Adrenal gland (tissue), 12 donors: ENCODE data around the gene PITRM1. TPM values are rescaled to one million over a fixed set of nuclear protein-coding genes. Genes with fewer than 3 reads are reported as not detected.

ENCODE experiments used
- DNase-seq, 7 donors: peaks; one replicate each; pipeline ENCODE4 v3.0.0-alpha.2; 2019 to 2020
- H3K27ac ChIP-seq, 5 donors: fragments of 200-600 bp; sonication (generic) in 4 of 5; 1 replicate in 3 of 5; 2 replicates in 2 of 5; pipeline versions ENCODE4 v1.5.1 to v1.8.0; 2016 to 2020; ENCODE audit warnings: mild to moderate bottlenecking in 1 of 5
- H3K27me3 ChIP-seq: fragments of 200-600 bp; 2 replicates; pipeline ENCODE4 v1.8.0; 2021
- H3K36me3 ChIP-seq, 2 donors: fragments of 200-600 bp; replicated peaks in 1 of 2; 1 replicate in 1 of 2; 2 replicates in 1 of 2; pipeline versions ENCODE4 v1.5.1 to v1.8.0; 2018 to 2022
- H3K4me1 ChIP-seq, 2 donors: fragments of 200-600 bp; replicated peaks in 1 of 2; 1 replicate in 1 of 2; 2 replicates in 1 of 2; pipeline versions ENCODE4 v1.5.1 to v1.8.0; 2018 to 2021
- H3K4me3 ChIP-seq, 4 donors: fragments of 200-600 bp; sonication (generic) in 3 of 4; one replicate each; pipeline ENCODE4 v1.5.1; 2016 to 2018
- H3K9me3 ChIP-seq, 3 donors: fragments of 200-600 bp; sonication (generic) in 1 of 3; replicated peaks in 1 of 3; 1 replicate in 2 of 3; 2 replicates in 1 of 3; pipeline versions ENCODE4 v1.5.1 to v1.8.0; 2016 to 2021
- POLR2A ChIP-seq, 2 donors: fragments of 450-650 bp; IDR thresholded peaks; one replicate each; pipeline ENCODE4 v1.6.1; 2017; ENCODE audit warnings: antibody characterized with exemption in 2 of 2, mild to moderate bottlenecking in 2 of 2, moderate library complexity in 1 of 2
- WGBS, 4 donors: extraction: QIAGEN DNeasy Blood & Tissue Kit in 2 of 4; methylation state at CpG; one replicate each; pipeline versions ENCODE4 v1.1.5 to v1.1.7; 2013 to 2017; 5-methylcytosine and 5-hydroxymethylcytosine counted together
- intact Hi-C, 2 donors: fragments of 100-400 bp; cut with DNase I; formaldehyde crosslinking; loops; one replicate each; pipeline versions ENCODE4 v1.14.1 to v1.15.0; 2022 to 2023
- polyA plus RNA-seq, 3 donors: library from polyadenylated mRNA; stranded (reverse); fragments of 200-250 nt in 2 of 3; fragments of 350-450 nt in 1 of 3; fragmentation: Illumina TruSeq in 1 of 3; extraction: RNeasy Lipid Tissue Mini Kit (QIAGEN cat#74804) in 1 of 3; gene quantifications; one replicate each; pipeline ENCODE4 v1.2.3, GENCODE V29; 2013 to 2014
- total RNA-seq, 9 donors: library from RNA; depleted of rRNA in 4 of 9; stranded (reverse); fragments of >200 nt in 4 of 9; fragments of 120-200 nt in 1 of 9; fragmentation: NEBNext Ultra II Directional in 1 of 9; extraction: Animal tissue kit (Norgen Biotek cat#: 25700) in 1 of 9; gene quantifications; one replicate each; pipeline versions ENCODE4 v1.1.0 to v1.2.4, GENCODE V29; 2013 to 2023
- TF ChIP-seq, protein P1 (sequence below), 6 experiments: fragments of 450-650 bp in 4 of 6; fragments of 200-600 bp in 2 of 6; sonication (generic) in 1 of 6; IDR thresholded peaks; 1 replicate in 5 of 6; 2 replicates in 1 of 6; pipeline versions ENCODE4 v1.5.1 to v1.8.0; 2016 to 2021; ENCODE audit warnings: antibody characterized with exemption in 6 of 6, mild to moderate bottlenecking in 2 of 6, moderate library complexity in 1 of 6
- donor health status: healthy with polysubstance abuse.
- donor health status: Bipolar disorder and iron deficiency.
- donor health status: DM: yes; HTN: yes; CAD: no.
- donor health status: DM: no; HTN: no; CAD: no.
- donor health status: DM: no; HTN: no; CAD: no.
- donor health status: DM: yes; HTN: yes; CAD: no.

PITRM1 gene
- total and polyA plus RNA-seq, 12 donors, result 83.0 to 204 (median 102) TPM

DNA sequence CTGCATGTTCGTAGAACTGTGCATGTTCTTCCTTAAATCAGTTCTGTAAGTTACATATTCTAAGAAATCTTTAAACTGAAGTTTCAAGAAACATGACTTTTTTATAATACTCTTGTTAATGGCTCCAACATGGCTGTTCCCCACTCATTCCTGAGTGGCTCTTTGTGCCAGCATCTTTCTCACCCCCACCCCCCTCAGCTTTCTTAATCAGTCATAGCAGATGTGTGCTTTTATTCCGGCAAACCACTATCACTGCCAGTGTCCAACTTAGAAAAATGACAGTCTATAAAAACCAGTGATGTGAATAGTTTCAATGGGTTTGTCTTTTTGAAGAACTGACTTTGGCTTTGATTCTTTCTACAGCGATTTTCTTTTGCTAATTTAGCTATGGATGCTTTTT is 37.6 kb downstream of the PITRM1 start:
- Histone ChIP-seq H3K4me3 (no peak overlapping the region), H3K27ac (no peak overlapping the region), H3K9me3 (no peaks in the 10 kb centered on the region), H3K36me3 (peaks cover 0 to 56% of the 10 kb centered on the region in 2 donors), H3K4me1 (peaks cover 0 to 10% of the 10 kb centered on the region in 2 donors), H3K27me3 (no peaks in the 10 kb centered on the region)
- intact Hi-C loops, result no loop called here
- DNase-seq, result no peak
- TF ChIP-seq, protein P1, sequence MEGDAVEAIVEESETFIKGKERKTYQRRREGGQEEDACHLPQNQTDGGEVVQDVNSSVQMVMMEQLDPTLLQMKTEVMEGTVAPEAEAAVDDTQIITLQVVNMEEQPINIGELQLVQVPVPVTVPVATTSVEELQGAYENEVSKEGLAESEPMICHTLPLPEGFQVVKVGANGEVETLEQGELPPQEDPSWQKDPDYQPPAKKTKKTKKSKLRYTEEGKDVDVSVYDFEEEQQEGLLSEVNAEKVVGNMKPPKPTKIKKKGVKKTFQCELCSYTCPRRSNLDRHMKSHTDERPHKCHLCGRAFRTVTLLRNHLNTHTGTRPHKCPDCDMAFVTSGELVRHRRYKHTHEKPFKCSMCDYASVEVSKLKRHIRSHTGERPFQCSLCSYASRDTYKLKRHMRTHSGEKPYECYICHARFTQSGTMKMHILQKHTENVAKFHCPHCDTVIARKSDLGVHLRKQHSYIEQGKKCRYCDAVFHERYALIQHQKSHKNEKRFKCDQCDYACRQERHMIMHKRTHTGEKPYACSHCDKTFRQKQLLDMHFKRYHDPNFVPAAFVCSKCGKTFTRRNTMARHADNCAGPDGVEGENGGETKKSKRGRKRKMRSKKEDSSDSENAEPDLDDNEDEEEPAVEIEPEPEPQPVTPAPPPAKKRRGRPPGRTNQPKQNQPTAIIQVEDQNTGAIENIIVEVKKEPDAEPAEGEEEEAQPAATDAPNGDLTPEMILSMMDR (IDR thresholded peaks at IDR 0.05), result no peak
- TF ChIP-seq POLR2A (IDR thresholded peaks at IDR 0.05), result no peak
- 67 to 97% (median 94%) methylated on average over 3 of the region's 3 CpGs for WGBS, 4 donors

DNA sequence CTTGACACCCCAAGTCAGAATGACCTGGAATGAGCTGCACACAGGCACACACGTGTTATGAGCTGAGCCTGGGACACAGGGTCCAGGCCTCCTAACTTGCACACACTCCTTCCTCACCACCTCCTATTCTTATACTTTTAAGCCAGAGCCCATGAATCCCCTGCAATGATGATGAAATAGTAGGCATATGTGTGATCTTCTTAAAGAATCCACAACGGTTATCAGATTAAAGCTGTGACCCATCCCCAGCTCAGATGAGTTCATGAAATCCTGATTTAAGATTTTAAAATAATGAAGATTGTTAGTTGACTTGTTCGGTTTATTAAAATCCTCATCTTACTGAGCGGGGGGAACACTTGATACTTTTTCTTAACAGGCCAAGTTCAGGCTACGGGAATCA is 38.6 kb downstream of the PITRM1 start:
- H3K36me3 ChIP-seq, result peaks cover 0 to 45% of the 10 kb centered on the region in 2 donors
- 73 to 90% (median 77%) methylated on average over 5 of the region's 5 CpGs for WGBS, 4 donors
- H3K27me3 ChIP-seq, result no peaks in the 10 kb centered on the region
- H3K4me3 ChIP-seq, result no peak overlapping the region
- H3K4me1 ChIP-seq, result peaks cover 0 to 10% of the 10 kb centered on the region in 2 donors
- H3K27ac ChIP-seq, result no peak overlapping the region
- no peak for TF ChIP-seq POLR2A (IDR thresholded peaks at IDR 0.05)
- TF ChIP-seq, protein P1 (IDR thresholded peaks at IDR 0.05), result no peak
- no peak for DNase-seq
- no peaks in the 10 kb centered on the region for H3K9me3 ChIP-seq
- intact Hi-C loops, result no loop called here

DNA sequence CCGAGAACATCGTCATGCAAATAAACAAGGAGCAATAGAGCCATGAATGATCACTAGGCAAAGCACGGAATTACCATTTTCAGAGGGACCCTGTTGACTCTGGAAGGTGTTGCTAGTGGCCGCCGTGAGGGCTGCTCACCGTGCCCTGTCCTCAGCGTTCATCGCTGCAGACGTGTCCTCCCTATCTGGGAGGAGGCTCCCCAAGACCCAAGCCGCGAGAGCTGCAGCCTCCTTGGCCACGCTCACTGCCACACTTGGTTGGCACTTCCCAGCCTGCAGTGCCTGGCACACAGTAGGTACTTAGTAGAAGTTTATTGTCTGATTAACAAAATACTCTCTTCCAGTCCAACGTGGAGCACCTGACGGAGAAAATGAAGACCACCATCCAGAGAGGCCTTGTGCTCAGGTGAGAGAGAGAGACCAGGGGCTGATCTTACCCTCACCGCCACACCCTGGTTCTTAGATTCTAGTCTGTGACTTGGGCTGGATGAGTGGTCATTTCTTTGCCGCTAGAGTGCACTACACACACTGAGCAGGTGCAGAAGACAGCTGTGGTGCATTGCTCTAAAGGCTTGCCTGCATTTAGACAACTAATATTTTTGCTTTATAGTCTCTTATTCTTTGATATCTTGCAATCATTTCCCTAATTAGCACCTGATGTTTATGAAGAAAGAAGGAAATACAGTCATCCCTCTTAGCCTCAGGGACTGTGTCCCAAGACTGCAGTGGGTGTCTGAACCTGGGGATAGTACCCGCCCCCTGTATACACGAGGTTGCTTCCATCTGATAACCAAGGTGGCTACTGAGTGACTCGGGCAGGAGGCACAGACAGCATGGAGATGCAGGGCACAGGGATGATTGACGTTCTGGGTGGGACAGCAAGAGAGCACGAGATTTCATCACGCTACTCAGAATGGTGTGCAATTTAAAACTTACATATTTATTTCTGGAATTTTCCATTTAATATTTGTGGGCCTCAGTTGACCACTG is 40.3 kb downstream of the PITRM1 start:
- 92 to 95% (median 92%) methylated on average over 22 of the region's 22 CpGs for WGBS, 4 donors
- intact Hi-C loops, result no loop called here
- Histone ChIP-seq H3K27ac (no peak overlapping the region), H3K36me3 (peaks cover 0 to 29% of the 10 kb centered on the region in 2 donors), H3K4me3 (no peak overlapping the region), H3K27me3 (no peaks in the 10 kb centered on the region), H3K4me1 (peaks cover 0 to 10% of the 10 kb centered on the region in 2 donors), H3K9me3 (no peaks in the 10 kb centered on the region)
- no peak for TF ChIP-seq POLR2A (IDR thresholded peaks at IDR 0.05)
- TF ChIP-seq, protein P1 (IDR thresholded peaks at IDR 0.05), result no peak
- DNase-seq, result no peak

DNA sequence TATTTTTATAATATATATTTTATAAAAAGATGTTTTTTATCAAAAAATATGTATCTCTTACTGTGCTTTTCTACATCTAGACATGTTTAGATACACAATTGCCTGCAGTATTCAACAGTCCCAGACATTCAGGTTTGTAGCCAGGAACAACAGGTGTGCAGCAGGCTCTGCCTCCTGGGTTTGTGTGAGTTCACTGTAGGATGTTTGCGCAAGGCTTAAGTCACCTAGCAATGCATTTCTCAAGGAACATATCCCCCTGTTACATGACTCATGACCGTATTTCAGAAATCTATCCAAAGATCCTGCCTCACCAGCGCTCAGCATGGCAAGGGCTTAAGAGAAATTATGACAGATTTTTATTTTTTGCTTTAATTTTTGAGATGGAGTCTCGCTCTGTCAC is 41.5 kb downstream of the PITRM1 start:
- Histone ChIP-seq H3K4me3 (no peak overlapping the region), H3K4me1 (peaks cover 0 to 10% of the 10 kb centered on the region in 2 donors), H3K27ac (no peak overlapping the region), H3K27me3 (no peaks in the 10 kb centered on the region), H3K9me3 (no peaks in the 10 kb centered on the region), H3K36me3 (peaks cover 0 to 17% of the 10 kb centered on the region in 2 donors)
- no peak for DNase-seq
- 93 to 100% (median 94%) methylated on average over 4 of the region's 4 CpGs for WGBS, 4 donors
- TF ChIP-seq, protein P1 (IDR thresholded peaks at IDR 0.05), result no peak
- no peak for TF ChIP-seq POLR2A (IDR thresholded peaks at IDR 0.05)
- intact Hi-C loops, result no loop called here
